ENCODE results near the gene CRTC2.

DNA sequence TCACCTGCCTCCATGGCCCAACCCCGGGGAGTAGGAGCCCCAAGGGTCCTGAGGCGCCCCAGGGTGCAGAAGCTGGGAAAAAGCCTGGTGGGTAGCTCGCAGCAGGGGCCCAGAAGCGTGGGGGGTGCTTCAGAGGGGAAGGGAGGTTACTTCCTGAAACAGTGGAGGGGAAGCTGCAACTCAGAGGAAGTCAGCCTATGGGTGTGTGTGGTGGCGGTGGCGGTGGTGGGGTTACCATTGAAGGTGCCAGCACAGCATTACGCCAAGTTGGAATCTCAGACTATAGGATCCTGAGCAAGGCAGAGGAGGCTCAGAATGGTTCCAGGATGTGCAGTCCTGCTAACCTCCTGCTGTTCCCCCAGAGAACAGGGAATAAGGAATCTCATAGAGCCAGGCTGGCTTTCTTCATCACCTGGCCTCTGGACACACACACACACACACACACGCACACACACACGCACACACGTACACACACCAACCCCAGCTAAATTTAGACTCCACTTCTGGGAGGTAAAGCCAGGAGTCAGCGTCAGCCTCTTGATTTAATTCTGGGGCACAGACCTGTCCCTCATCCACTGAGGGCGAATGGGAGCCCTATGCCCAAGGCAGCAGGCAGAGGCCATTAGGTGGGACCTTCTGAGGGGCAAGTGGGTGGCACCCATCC, 13.1 kb downstream of the CRTC2 start:
- TF ChIP-seq, protein P1, sequence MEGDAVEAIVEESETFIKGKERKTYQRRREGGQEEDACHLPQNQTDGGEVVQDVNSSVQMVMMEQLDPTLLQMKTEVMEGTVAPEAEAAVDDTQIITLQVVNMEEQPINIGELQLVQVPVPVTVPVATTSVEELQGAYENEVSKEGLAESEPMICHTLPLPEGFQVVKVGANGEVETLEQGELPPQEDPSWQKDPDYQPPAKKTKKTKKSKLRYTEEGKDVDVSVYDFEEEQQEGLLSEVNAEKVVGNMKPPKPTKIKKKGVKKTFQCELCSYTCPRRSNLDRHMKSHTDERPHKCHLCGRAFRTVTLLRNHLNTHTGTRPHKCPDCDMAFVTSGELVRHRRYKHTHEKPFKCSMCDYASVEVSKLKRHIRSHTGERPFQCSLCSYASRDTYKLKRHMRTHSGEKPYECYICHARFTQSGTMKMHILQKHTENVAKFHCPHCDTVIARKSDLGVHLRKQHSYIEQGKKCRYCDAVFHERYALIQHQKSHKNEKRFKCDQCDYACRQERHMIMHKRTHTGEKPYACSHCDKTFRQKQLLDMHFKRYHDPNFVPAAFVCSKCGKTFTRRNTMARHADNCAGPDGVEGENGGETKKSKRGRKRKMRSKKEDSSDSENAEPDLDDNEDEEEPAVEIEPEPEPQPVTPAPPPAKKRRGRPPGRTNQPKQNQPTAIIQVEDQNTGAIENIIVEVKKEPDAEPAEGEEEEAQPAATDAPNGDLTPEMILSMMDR (IDR thresholded peaks at IDR 0.05), result no peak
- no peak for TF ChIP-seq POLR2A (IDR thresholded peaks at IDR 0.05)
